RWPE1 (cell line): Measurements from ENCODE around the gene TEX14.
A peak's percentile ranks its signal among the peaks of the same experiment; 100 is the strongest.

Experiments
- CTCF ChIA-PET: fragments of 350-600 bp; sonication (Branson Sonifier 250); formaldehyde crosslinking; extraction: SDS; loops from one replicate; lab custom pipeline; 2021; lab: Yijun Ruan, JAX
- POLR2A ChIA-PET: fragments of 400-600 bp; formaldehyde crosslinking; extraction: SDS; loops from one replicate; lab custom pipeline; 2020; ENCODE audit warnings: antibody characterized with exemption; ENCODE audit not compliant: low non-redundant PET; lab: Yijun Ruan, JAX
- DNase-seq: peaks from one replicate; pipeline ENCODE4 v3.0.0; 2012; ENCODE audit warnings: low spot score
- H3K27ac ChIP-seq: fragments of 450-650 bp; 2 replicates; pipeline ENCODE4 v1.5.1; 2017
- TF ChIP-seq, protein P1 (sequence below): fragments of 450-650 bp; conservative IDR thresholded peaks from 2 replicates; pipeline ENCODE4 v1.5.1; 2017; ENCODE audit warnings: low read depth, mild to moderate bottlenecking

The TEX14 gene

GRCh38 chr17:58601976-58602375 is 89.9 kb downstream of the TEX14 start:
- ChIA-PET POLR2A (interaction anchor here (0.6 kb wide), 1 partner anchor 45 kb away, joined by 3 read pairs; no protein-coding TSS in a partner anchor), CTCF (interaction anchor here (0.6 to 1.1 kb wide), 3 partner anchors 11 to 125 kb away, joined by 3 to 6 read pairs (median 4); no protein-coding TSS in a partner anchor)
- no peak for DNase-seq
- H3K27ac ChIP-seq, result no peak overlapping the region
- TF ChIP-seq, protein P1, sequence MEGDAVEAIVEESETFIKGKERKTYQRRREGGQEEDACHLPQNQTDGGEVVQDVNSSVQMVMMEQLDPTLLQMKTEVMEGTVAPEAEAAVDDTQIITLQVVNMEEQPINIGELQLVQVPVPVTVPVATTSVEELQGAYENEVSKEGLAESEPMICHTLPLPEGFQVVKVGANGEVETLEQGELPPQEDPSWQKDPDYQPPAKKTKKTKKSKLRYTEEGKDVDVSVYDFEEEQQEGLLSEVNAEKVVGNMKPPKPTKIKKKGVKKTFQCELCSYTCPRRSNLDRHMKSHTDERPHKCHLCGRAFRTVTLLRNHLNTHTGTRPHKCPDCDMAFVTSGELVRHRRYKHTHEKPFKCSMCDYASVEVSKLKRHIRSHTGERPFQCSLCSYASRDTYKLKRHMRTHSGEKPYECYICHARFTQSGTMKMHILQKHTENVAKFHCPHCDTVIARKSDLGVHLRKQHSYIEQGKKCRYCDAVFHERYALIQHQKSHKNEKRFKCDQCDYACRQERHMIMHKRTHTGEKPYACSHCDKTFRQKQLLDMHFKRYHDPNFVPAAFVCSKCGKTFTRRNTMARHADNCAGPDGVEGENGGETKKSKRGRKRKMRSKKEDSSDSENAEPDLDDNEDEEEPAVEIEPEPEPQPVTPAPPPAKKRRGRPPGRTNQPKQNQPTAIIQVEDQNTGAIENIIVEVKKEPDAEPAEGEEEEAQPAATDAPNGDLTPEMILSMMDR, result no peak

GRCh38 chr17:58597371-58597770 is 94.5 kb downstream of the TEX14 start:
- POLR2A ChIA-PET, result no interaction called here
- no peak overlapping the region for H3K27ac ChIP-seq
- no peak for DNase-seq
- CTCF ChIA-PET, result interaction anchor here (0.6 kb wide), 1 partner anchor 60 kb away, joined by 3 read pairs; no protein-coding TSS in a partner anchor
- TF ChIP-seq, protein P1, result no peak

GRCh38 chr17:58595194-58595792 is 96.6 kb downstream of the TEX14 start:
- no peak for DNase-seq
- ChIA-PET POLR2A (no interaction called here), CTCF (interaction anchor here (0.6 to 1.0 kb wide), 2 partner anchors 36 to 110 kb away, joined by 3 to 6 read pairs; no protein-coding TSS in a partner anchor)
- TF ChIP-seq, protein P1, result no peak
- H3K27ac ChIP-seq, result no peak overlapping the region

DNA sequence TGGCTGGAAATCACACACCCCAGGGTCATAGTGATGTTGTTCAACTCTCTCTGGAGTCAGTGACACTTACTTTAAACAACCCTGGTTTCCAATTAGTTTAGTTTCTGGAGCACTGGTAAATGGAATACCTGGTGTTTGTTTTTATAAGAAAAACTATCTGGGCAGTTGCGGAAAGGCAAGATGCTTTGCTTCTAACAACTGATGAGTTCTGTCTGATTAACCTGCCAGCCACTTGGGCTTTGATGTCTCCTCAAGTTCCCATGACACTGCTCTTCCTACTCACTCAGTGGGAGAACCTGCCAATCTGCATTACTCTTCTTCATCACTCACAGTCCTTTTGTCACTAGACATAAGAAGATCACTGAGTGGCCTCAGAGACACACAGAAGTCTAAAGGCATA is 98.7 kb downstream of the TEX14 start:
- CTCF ChIA-PET, result no interaction called here
- POLR2A ChIA-PET, result no interaction called here
- no peak for DNase-seq
- no peak overlapping the region for H3K27ac ChIP-seq
- TF ChIP-seq, protein P1, result no peak

GRCh38 chr17:58591455-58591854 is 100.4 kb downstream of the TEX14 start:
- H3K27ac ChIP-seq, result no peak overlapping the region
- DNase-seq, result no peak
- TF ChIP-seq, protein P1, result peak; percentile 20; the same call in 1 of the 2 replicates
- ChIA-PET CTCF (no interaction called here), POLR2A (no interaction called here)

GRCh38 chr17:58590377-58590776 is 101.5 kb downstream of the TEX14 start:
- H3K27ac ChIP-seq, result no peak overlapping the region
- no peak for DNase-seq
- ChIA-PET CTCF (no interaction called here), POLR2A (no interaction called here)
- TF ChIP-seq, protein P1, result no peak
